ENCODE data around the gene TAS2R40.

DNA sequence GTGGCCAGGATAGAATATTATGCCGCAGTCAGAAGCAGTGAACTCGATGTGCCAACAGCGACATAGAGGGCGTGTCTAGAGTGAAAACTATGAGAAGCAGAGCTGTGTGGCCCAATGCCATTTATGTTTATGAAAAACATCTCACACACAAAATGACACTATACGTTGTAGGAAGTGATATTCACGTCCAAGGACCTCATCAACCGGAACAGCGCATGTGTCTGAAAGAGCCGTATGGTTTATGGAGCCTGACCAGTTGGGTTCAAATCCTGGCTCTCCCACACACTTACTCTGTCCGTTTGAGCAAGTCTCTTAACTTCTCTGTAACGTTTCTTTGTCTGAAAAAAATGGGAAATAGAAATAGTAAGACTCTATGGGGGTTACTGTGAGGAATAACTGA, 20.5 kb downstream of the TAS2R40 start:
- TF ChIP-seq, protein P1, sequence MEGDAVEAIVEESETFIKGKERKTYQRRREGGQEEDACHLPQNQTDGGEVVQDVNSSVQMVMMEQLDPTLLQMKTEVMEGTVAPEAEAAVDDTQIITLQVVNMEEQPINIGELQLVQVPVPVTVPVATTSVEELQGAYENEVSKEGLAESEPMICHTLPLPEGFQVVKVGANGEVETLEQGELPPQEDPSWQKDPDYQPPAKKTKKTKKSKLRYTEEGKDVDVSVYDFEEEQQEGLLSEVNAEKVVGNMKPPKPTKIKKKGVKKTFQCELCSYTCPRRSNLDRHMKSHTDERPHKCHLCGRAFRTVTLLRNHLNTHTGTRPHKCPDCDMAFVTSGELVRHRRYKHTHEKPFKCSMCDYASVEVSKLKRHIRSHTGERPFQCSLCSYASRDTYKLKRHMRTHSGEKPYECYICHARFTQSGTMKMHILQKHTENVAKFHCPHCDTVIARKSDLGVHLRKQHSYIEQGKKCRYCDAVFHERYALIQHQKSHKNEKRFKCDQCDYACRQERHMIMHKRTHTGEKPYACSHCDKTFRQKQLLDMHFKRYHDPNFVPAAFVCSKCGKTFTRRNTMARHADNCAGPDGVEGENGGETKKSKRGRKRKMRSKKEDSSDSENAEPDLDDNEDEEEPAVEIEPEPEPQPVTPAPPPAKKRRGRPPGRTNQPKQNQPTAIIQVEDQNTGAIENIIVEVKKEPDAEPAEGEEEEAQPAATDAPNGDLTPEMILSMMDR (IDR thresholded peaks at IDR 0.05) = no peak
- no peak for TF ChIP-seq POLR2AphosphoS5 (IDR thresholded peaks at IDR 0.05)
